Endodermal cell (in vitro differentiated cells): ENCODE results near the gene SCML1. TPM values are rescaled to one million over a fixed set of nuclear protein-coding genes. Genes with fewer than 3 reads are reported as not detected.

Experiments
- DNase-seq: peaks from one replicate; pipeline ENCODE4 v3.0.0-alpha.2; 2017
- H3K27ac ChIP-seq: 2 replicates; pipeline ENCODE4 v1.5.1; 2013; ENCODE audit warnings: mild to moderate bottlenecking, low read depth, low read length, moderate library complexity
- H3K27me3 ChIP-seq: 2 replicates; pipeline ENCODE4 v1.6.1; 2013; ENCODE audit warnings: mild to moderate bottlenecking, low read length, moderate library complexity; ENCODE audit not compliant: insufficient read depth, control insufficient read depth, poor library complexity, severe bottlenecking
- H3K36me3 ChIP-seq: 2 replicates; pipeline ENCODE4 v1.7.0; 2013; ENCODE audit warnings: mild to moderate bottlenecking, low read length, moderate library complexity; ENCODE audit not compliant: control insufficient read depth, insufficient read depth
- H3K4me1 ChIP-seq: one replicate; pipeline ENCODE4 v1.7.0; 2013; ENCODE audit warnings: low read length; ENCODE audit not compliant: control insufficient read depth, insufficient read depth
- H3K4me3 ChIP-seq: 2 replicates; pipeline ENCODE4 v1.5.1; 2013; ENCODE audit warnings: mild to moderate bottlenecking, low read length, moderate library complexity
- H3K9ac ChIP-seq: 2 replicates; pipeline ENCODE4 v1.6.1; 2013; ENCODE audit warnings: mild to moderate bottlenecking, low read length, moderate library complexity; ENCODE audit not compliant: poor library complexity, severe bottlenecking; ENCODE audit errors: extremely low read depth
- H3K9me3 ChIP-seq: 2 replicates; pipeline ENCODE4 v1.6.1; 2013; ENCODE audit warnings: mild to moderate bottlenecking, low read length, moderate library complexity; ENCODE audit not compliant: control insufficient read depth
- H3K27ac Mint-ChIP-seq: 2 replicates; pipeline ENCODE4 v1.8.0; 2020; ENCODE audit warnings: mixed read lengths
- H3K27me3 Mint-ChIP-seq: 2 replicates; pipeline ENCODE4 v1.8.0; 2021; ENCODE audit warnings: mild to moderate bottlenecking, mixed read lengths; ENCODE audit not compliant: insufficient read depth
- H3K36me3 Mint-ChIP-seq: 2 replicates; pipeline ENCODE4 v1.8.0; 2020; ENCODE audit warnings: low read depth, mixed read lengths
- H3K4me1 Mint-ChIP-seq: 2 replicates; pipeline ENCODE4 v1.8.0; 2020; ENCODE audit warnings: mixed read lengths
- H3K4me3 Mint-ChIP-seq: 2 replicates; pipeline ENCODE4 v1.8.0; 2020; ENCODE audit warnings: mild to moderate bottlenecking, moderate library complexity, mixed read lengths
- H3K9me3 Mint-ChIP-seq: 2 replicates; pipeline ENCODE4 v1.8.0; 2020; ENCODE audit warnings: mild to moderate bottlenecking, mixed read lengths
- WGBS, 2 experiments: methylation state at CpG; one replicate each; pipeline versions ENCODE4 v1.1.5 to v1.1.7; 2013; ENCODE audit warnings: missing lambda C conversion rate in 2 of 2, mixed read lengths in 1 of 2; ENCODE audit not compliant: insufficient coverage in 1 of 2, insufficient read length in 1 of 2; 5-methylcytosine and 5-hydroxymethylcytosine counted together
- total RNA-seq, 2 donors: library from RNA; stranded (reverse); fragmentation: NEBNext Ultra II Directional in 1 of 2; extraction: Animal tissue kit (Norgen Biotek cat#: 25700) in 1 of 2; gene quantifications; 2 replicates in 1 of 2; 3 replicates in 1 of 2; pipeline ENCODE4 v1.2.1, GENCODE V29; 2021
- TF ChIP-seq, protein P1 (sequence below): fragments of 200-600 bp; sonication (generic); conservative IDR thresholded peaks from 2 replicates; pipeline ENCODE4 v1.5.0; 2021; ENCODE audit warnings: antibody characterized with exemption, mild to moderate bottlenecking

Gene SCML1
- total RNA-seq, 2 donors from 2014 or later: 0.59 to 2.2 TPM

GRCh38 chrX:17748684-17749083, 11.4 kb downstream of the SCML1 start:
- TF ChIP-seq, protein P1, sequence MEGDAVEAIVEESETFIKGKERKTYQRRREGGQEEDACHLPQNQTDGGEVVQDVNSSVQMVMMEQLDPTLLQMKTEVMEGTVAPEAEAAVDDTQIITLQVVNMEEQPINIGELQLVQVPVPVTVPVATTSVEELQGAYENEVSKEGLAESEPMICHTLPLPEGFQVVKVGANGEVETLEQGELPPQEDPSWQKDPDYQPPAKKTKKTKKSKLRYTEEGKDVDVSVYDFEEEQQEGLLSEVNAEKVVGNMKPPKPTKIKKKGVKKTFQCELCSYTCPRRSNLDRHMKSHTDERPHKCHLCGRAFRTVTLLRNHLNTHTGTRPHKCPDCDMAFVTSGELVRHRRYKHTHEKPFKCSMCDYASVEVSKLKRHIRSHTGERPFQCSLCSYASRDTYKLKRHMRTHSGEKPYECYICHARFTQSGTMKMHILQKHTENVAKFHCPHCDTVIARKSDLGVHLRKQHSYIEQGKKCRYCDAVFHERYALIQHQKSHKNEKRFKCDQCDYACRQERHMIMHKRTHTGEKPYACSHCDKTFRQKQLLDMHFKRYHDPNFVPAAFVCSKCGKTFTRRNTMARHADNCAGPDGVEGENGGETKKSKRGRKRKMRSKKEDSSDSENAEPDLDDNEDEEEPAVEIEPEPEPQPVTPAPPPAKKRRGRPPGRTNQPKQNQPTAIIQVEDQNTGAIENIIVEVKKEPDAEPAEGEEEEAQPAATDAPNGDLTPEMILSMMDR: no peak
- Histone ChIP-seq H3K27ac (no peak overlapping the region), H3K9ac (no peak overlapping the region), H3K9me3 (no peaks in the 10 kb centered on the region), H3K36me3 (no peaks in the 10 kb centered on the region), H3K4me3 (no peak overlapping the region), H3K4me1 (no peaks in the 10 kb centered on the region), H3K27me3 (no peaks in the 10 kb centered on the region)
- Mint-ChIP-seq H3K36me3 (no peaks in the 10 kb centered on the region), H3K4me3 (no peak overlapping the region), H3K4me1 (no peaks in the 10 kb centered on the region), H3K27ac (no peak overlapping the region), H3K9me3 (no peaks in the 10 kb centered on the region), H3K27me3 (peaks cover 5% of the 10 kb centered on the region)
- DNase-seq: no peak
- WGBS, 2 experiments: 100% methylated on average over 4 of the region's 5 CpGs; no CpG with 5 or more reads in 1 of the 2 experiments

DNA sequence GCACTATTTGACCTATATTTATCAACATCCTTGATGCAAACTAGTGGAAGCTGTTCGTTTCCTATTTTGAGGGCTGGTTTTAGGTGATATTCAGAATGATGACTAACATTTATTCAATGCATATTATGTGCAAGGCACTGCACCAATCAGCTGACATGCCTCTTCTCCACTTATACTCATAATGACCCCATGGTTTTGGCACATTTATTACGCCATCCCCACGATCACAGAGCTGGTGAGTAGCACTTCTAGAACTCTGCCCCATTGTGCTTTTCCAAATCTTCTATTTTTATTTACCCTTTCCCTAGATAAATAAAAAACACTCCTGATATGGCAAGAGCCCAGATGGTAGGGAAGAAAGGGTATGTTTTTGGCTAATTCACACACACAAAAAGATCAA, 13.1 kb downstream of the SCML1 start:
- H3K9me3 Mint-ChIP-seq: no peaks in the 10 kb centered on the region
- no peaks in the 10 kb centered on the region for H3K4me1 Mint-ChIP-seq
- TF ChIP-seq, protein P1: no peak
- no peak for DNase-seq
- no peaks in the 10 kb centered on the region for H3K36me3 Mint-ChIP-seq
- 100% methylated on average over 2 of the region's 3 CpGs; no CpG with 5 or more reads in 1 of the 2 experiments for WGBS, 2 experiments
- Histone ChIP-seq H3K4me3 (no peak overlapping the region), H3K36me3 (no peaks in the 10 kb centered on the region), H3K27me3 (no peaks in the 10 kb centered on the region), H3K9ac (no peak overlapping the region), H3K9me3 (no peaks in the 10 kb centered on the region), H3K4me1 (no peaks in the 10 kb centered on the region), H3K27ac (no peak overlapping the region)
- no peak overlapping the region for H3K4me3 Mint-ChIP-seq
- H3K27ac Mint-ChIP-seq: no peak overlapping the region
- H3K27me3 Mint-ChIP-seq: peaks cover 4% of the 10 kb centered on the region

- Mint-ChIP-seq H3K4me1 (no peaks in the 10 kb centered on the region), H3K27ac (no peak overlapping the region), H3K4me3 (no peak overlapping the region), H3K9me3 (no peaks in the 10 kb centered on the region), H3K27me3 (peaks cover 8% of the 10 kb centered on the region), H3K36me3 (no peaks in the 10 kb centered on the region)
- TF ChIP-seq, protein P1: no peak
- Histone ChIP-seq H3K9me3 (no peaks in the 10 kb centered on the region), H3K36me3 (no peaks in the 10 kb centered on the region), H3K27ac (no peak overlapping the region), H3K4me3 (no peak overlapping the region), H3K4me1 (no peaks in the 10 kb centered on the region), H3K27me3 (no peaks in the 10 kb centered on the region), H3K9ac (no peak overlapping the region)
- 60 to 78% methylated on average over 1 of the region's 2 CpGs for WGBS, 2 experiments
- DNase-seq: no peak
Measured at GRCh38 chrX:17758382-17758781, 21.1 kb downstream of the SCML1 start.
